Spleen (tissue), 7 donors: ENCODE measurements around the gene DBT.

ENCODE experiments used
- POLR2A ChIP-seq, 3 donors: fragments of 450-650 bp; IDR thresholded peaks; one replicate each; pipeline ENCODE4 v1.5.1; 2017; ENCODE audit warnings: antibody characterized with exemption in 3 of 3, mild to moderate bottlenecking in 1 of 3
- POLR2AphosphoS5 ChIP-seq, 3 donors: sonication (generic); formaldehyde crosslinking; IDR thresholded peaks; one replicate each; pipeline ENCODE4 v1.5.1; 2017; ENCODE audit warnings: antibody characterized with exemption in 3 of 3
- TF ChIP-seq, protein P1 (sequence below), 11 experiments: fragments of 200-600 bp in 7 of 11; fragments of 450-650 bp in 4 of 11; sonication (generic) in 4 of 11; IDR thresholded peaks in 8 of 11; conservative IDR thresholded peaks in 3 of 11; 1 replicate in 7 of 11; 2 replicates in 4 of 11; pipeline versions ENCODE4 v1.4.0 to v1.8.0; 2016 to 2021; ENCODE audit warnings: antibody characterized with exemption in 11 of 11, inconsistent platforms in 4 of 11, mild to moderate bottlenecking in 1 of 11
- donor health status: DM: no; HTN: no; CAD: no; lungs with moderate emphysema.
- donor health status: DM: no; HTN: no; CAD: no.
- donor health status: DM: no; HTN: no; CAD: no.

DNA sequence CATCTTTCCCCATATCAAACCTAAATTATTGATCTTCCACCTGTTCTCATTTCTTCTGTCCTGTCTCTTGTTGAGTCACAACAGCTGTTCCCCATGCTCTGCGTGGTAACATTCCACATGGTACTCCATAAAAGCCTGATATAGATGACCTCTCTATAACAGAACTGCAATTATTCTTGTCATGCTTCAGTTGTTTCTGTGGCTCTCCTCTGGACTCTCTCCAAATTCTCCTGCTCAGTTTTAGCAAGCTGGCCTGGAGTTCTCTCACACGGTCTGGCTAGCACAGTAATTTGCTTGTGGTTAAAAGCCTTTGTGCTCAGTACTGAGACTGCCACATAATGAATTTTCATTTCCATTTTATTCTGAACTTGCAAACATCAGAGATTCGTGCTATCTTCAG lies 61.0 kb downstream of the DBT start:
- TF ChIP-seq, protein P1, sequence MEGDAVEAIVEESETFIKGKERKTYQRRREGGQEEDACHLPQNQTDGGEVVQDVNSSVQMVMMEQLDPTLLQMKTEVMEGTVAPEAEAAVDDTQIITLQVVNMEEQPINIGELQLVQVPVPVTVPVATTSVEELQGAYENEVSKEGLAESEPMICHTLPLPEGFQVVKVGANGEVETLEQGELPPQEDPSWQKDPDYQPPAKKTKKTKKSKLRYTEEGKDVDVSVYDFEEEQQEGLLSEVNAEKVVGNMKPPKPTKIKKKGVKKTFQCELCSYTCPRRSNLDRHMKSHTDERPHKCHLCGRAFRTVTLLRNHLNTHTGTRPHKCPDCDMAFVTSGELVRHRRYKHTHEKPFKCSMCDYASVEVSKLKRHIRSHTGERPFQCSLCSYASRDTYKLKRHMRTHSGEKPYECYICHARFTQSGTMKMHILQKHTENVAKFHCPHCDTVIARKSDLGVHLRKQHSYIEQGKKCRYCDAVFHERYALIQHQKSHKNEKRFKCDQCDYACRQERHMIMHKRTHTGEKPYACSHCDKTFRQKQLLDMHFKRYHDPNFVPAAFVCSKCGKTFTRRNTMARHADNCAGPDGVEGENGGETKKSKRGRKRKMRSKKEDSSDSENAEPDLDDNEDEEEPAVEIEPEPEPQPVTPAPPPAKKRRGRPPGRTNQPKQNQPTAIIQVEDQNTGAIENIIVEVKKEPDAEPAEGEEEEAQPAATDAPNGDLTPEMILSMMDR (IDR thresholded peaks at IDR 0.05 in 8 of 11, conservative IDR thresholded peaks at IDR 0.05 in 3 of 11): no peak
- TF ChIP-seq POLR2A (IDR thresholded peaks at IDR 0.05) (no peak), POLR2AphosphoS5 (IDR thresholded peaks at IDR 0.05) (no peak)
